ENCODE data around the gene CEP85. TPM values are rescaled to one million over a fixed set of nuclear protein-coding genes. Genes with fewer than 3 reads are reported as not detected.

Gene CEP85
- total RNA-seq, 2 donors from 2014 or later, result 6.2 to 6.9 TPM

GRCh38 chr1:26286064-26286416, 52.0 kb downstream of the CEP85 start:
- ATAC-seq (no peak), DNase-seq (no peak)
- peaks cover 27% of the 10 kb centered on the region for H3K4me1 ChIP-seq
- 85 to 90% methylated on average over 1 to 2 of the region's 2 CpGs for WGBS, 2 donors
- H3K4me3 ChIP-seq, result no peak overlapping the region
- TF ChIP-seq POLR2A (IDR thresholded peaks at IDR 0.05), result no peak
- TF ChIP-seq CTCF (IDR thresholded peaks at IDR 0.05), result peak in 1 of 7 experiments; percentile 5
- H3K27me3 ChIP-seq, result no peaks in the 10 kb centered on the region
- no peaks in the 10 kb centered on the region for H3K36me3 ChIP-seq (replicated peaks in 1 of 2; ENCODE audit: insufficient read depth in 1 of 2, low read depth in 2 of 2)
- no peak overlapping the region for H3K27ac ChIP-seq
- intact Hi-C loops (cut with DNase I), result loop anchor here (5.0 kb wide), 1 partner anchor 36 kb away; no protein-coding TSS in a partner anchor
- no peaks in the 10 kb centered on the region for H3K9me3 ChIP-seq

GRCh38 chr1:26287033-26287711, 53.2 kb downstream of the CEP85 start:
- ATAC-seq, result no peak
- peaks cover 16% of the 10 kb centered on the region for H3K4me1 ChIP-seq
- intact Hi-C loops (cut with DNase I), result loop anchor here (5.0 kb wide), 1 partner anchor 35 kb away; no protein-coding TSS in a partner anchor
- no peaks in the 10 kb centered on the region for H3K36me3 ChIP-seq (replicated peaks in 1 of 2; ENCODE audit: insufficient read depth in 1 of 2, low read depth in 2 of 2)
- H3K9me3 ChIP-seq, result no peaks in the 10 kb centered on the region
- DNase-seq, result peak in 1 of 4 donors; percentile 60
- H3K27ac ChIP-seq, result peak overlapping the region in 2 of 4 donors; percentile 12 to 17
- WGBS, 2 donors, result 66 to 80% methylated on average over 8 of the region's 8 CpGs
- TF ChIP-seq CTCF (IDR thresholded peaks at IDR 0.05), result no peak
- no peak for TF ChIP-seq POLR2A (IDR thresholded peaks at IDR 0.05)
- H3K27me3 ChIP-seq, result no peaks in the 10 kb centered on the region
- no peak overlapping the region for H3K4me3 ChIP-seq

DNA sequence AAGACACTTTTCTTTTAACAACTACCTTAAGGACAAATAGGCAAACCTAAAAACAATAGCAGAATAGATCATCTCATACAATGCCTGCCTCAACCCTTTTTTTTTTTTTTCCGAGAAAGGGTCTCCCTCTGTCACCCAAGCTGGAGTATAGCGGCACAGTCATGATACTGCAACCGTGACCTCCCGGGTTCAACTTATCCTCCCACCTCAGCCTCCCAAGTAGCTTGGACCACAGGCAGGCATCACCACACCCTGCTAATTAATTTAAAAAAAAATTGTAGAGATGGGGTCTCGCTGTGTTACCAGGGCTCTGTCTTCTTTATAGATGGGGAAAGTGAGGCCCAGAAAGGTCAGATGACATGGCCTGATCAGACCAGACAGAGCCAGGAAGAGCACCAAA, 53.8 kb downstream of the CEP85 start:
- no peak for TF ChIP-seq POLR2A (IDR thresholded peaks at IDR 0.05)
- TF ChIP-seq CTCF (IDR thresholded peaks at IDR 0.05), result no peak
- 68 to 70% methylated on average over 4 to 5 of the region's 5 CpGs for WGBS, 2 donors
- H3K9me3 ChIP-seq, result no peaks in the 10 kb centered on the region
- intact Hi-C loops (cut with DNase I), result loop anchor here (5.0 kb wide), 1 partner anchor 34 kb away; no protein-coding TSS in a partner anchor
- H3K36me3 ChIP-seq (replicated peaks in 1 of 2; ENCODE audit: insufficient read depth in 1 of 2, low read depth in 2 of 2), result no peaks in the 10 kb centered on the region
- no peaks in the 10 kb centered on the region for H3K27me3 ChIP-seq
- ATAC-seq, result no peak
- no peak for DNase-seq
- peak overlapping the region in 2 of 4 donors; percentile 1 to 17 for H3K27ac ChIP-seq
- H3K4me1 ChIP-seq, result peaks cover 15% of the 10 kb centered on the region
- H3K4me3 ChIP-seq, result no peak overlapping the region

DNA sequence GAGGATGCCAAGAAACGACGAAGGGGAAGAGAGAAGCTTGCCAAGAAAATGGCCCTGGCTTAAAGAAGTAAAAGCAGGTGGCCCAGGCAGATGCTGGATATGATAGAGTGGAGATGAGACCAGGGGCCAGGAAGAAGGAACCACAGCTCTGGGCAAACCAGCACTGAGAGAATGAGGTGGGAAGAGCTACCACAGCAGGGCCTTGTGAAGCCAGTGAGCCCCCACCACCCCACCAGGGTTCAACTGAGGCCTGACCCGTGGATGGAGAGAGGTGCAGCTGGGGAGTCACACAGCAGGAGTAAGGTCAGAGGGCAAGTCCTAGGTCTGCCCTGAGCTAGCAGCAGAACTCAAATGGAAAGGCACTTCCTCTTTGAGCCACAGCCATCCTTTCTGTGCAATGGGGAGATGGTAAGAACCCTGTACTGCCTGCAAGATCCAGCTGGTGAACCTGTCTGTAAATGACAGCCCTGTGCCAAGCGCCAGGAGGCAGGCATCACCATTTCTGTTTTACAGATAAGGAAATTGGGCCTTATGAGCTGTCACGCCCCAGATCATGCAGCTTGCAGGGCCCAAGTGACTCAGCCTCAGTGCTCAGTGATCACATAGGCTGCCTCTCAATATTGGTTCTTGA, 54.4 kb downstream of the CEP85 start:
- H3K27me3 ChIP-seq, result no peaks in the 10 kb centered on the region
- H3K27ac ChIP-seq, result peak overlapping the region in 1 of 4 donors; percentile 68
- no peaks in the 10 kb centered on the region for H3K9me3 ChIP-seq
- 42 to 48% methylated on average over 3 to 5 of the region's 5 CpGs for WGBS, 2 donors
- intact Hi-C loops (cut with DNase I), result loop anchor here (5.0 kb wide), 1 partner anchor 34 kb away; no protein-coding TSS in a partner anchor
- H3K4me1 ChIP-seq, result peaks cover 15% of the 10 kb centered on the region
- no peak for ATAC-seq
- H3K4me3 ChIP-seq, result no peak overlapping the region
- H3K36me3 ChIP-seq (replicated peaks in 1 of 2; ENCODE audit: insufficient read depth in 1 of 2, low read depth in 2 of 2), result no peaks in the 10 kb centered on the region
- TF ChIP-seq CTCF (IDR thresholded peaks at IDR 0.05) (no peak), POLR2A (IDR thresholded peaks at IDR 0.05) (no peak)
- no peak for DNase-seq
